Measurements from ENCODE around the gene GPR39. TPM values are rescaled to one million over a fixed set of nuclear protein-coding genes. Genes with fewer than 3 reads are reported as not detected.

The GPR39 gene
- polyA plus RNA-seq, 1 donor from 2014 or later: not detected

DNA sequence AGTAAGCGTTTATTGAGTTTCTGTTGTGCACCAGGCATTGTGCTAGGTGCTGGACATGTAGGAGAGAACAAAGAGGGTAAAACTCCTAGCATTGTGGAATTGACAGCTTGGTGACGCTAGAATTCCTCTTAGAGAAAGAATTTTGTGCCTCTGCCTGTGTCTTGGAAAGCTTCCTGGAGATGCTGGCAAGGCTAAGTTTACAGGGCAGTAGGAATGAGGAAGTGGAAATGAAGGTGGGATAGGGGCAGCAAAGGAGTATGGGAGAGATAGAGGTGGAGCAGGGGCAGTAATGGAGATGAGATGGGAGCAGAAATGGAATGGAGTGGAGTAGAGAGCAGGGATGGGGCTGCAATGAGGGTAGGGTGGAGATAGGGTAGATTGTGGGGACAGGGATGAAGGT lies 29.8 kb downstream of the GPR39 start:
- Mint-ChIP-seq H3K4me1 (no peaks in the 10 kb centered on the region), H3K36me3 (no peaks in the 10 kb centered on the region), H3K9me3 (no peaks in the 10 kb centered on the region), H3K27me3 (no peaks in the 10 kb centered on the region), H3K4me3 (no peak overlapping the region), H3K27ac (peak overlapping the region in 1 of 3 donors; percentile 3)

DNA sequence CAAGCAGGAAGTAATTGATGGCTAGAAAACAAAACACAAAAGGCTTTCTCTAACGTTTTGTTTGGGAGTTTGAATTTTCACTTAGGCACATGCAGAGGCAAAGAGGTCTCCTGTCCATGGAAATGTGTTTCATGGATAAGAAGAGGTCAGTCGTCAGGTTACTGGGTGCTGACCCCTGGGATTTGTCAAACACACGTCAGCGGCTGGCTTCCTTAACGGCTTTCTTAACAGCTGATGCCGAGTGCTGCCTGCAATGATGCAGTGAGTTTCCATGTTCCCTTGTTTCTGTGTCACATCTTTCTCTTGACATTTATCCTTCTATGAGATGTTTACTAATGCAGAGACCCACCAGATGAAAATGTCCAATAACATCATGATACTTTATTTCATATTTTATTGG lies 31.7 kb downstream of the GPR39 start:
- H3K27ac Mint-ChIP-seq: no peak overlapping the region
- peaks cover 2% of the 10 kb centered on the region for H3K36me3 Mint-ChIP-seq
- no peak overlapping the region for H3K4me3 Mint-ChIP-seq
- H3K27me3 Mint-ChIP-seq: no peaks in the 10 kb centered on the region
- H3K9me3 Mint-ChIP-seq: peaks cover 0 to 7% (median 4%) of the 10 kb centered on the region in 3 donors
- H3K4me1 Mint-ChIP-seq: no peaks in the 10 kb centered on the region

DNA sequence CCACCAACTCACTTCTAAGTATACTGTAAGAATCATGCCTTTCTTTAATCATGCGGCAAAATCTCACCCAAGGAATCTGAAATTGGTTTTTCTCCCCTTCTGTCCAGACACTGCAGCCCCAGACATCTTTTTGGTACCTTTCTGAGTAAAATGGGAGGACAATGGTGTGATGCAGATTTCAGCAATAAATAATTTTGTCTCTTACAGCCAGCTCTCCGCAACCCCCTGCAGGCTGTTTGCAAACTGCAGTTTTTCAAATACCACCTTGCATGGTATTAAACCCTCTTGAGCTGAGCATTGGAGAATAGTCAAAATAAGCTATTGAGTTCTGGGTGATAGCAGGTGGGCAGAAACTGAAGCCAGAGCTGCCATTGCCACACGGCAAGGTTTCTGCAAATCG lies 32.2 kb downstream of the GPR39 start:
- Mint-ChIP-seq H3K36me3 (peaks cover 2% of the 10 kb centered on the region), H3K4me1 (no peaks in the 10 kb centered on the region), H3K27me3 (no peaks in the 10 kb centered on the region), H3K27ac (no peak overlapping the region), H3K9me3 (peaks cover 0 to 11% (median 4%) of the 10 kb centered on the region in 3 donors), H3K4me3 (no peak overlapping the region)

DNA sequence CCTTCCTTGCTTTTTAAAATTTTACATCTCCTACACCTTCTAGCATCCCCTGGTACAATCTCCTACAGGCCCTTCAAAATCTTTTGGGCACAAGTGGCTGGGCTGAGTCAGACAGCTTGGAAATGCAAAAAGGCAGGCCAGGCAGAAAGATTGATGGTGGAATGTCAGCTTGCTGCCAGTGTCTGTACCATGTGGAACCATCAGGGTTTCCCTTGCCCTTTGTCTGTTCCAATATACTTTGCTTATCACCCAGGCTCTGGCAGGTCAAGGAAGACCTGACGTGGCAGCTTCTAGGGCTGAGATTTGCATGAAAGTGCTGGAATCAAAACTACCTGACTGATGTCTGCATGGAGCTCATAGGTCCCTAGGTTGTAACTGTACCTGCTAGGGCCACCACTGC lies 33.3 kb downstream of the GPR39 start:
- Mint-ChIP-seq H3K36me3 (peaks cover 2% of the 10 kb centered on the region), H3K4me1 (no peaks in the 10 kb centered on the region), H3K27me3 (no peaks in the 10 kb centered on the region), H3K27ac (no peak overlapping the region), H3K4me3 (no peak overlapping the region), H3K9me3 (peaks cover 3 to 19% (median 8%) of the 10 kb centered on the region in 3 donors)

DNA sequence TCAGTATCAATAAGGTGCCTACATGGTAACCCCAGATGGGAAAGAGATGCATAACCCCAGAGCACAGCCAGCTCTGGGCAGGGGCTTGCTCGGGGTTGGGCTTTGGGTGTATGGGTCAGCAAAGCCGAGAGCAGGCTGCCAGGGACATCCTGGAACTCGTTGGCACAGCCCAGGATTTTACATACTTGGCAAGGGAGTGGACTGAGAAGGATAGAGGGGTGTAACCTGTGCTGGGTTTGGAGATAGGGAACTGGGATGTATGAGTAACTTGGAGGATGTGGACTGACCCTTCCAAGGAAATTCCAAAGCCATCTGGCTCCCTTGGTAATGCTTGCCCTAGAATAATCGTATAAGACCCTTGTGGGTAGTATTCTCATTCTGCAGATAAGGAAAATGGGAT lies 44.2 kb downstream of the GPR39 start:
- Mint-ChIP-seq H3K9me3 (peaks cover 2 to 9% (median 6%) of the 10 kb centered on the region in 3 donors), H3K4me3 (no peak overlapping the region), H3K27me3 (peaks cover 2% of the 10 kb centered on the region), H3K27ac (no peak overlapping the region), H3K4me1 (no peaks in the 10 kb centered on the region), H3K36me3 (no peaks in the 10 kb centered on the region)

DNA sequence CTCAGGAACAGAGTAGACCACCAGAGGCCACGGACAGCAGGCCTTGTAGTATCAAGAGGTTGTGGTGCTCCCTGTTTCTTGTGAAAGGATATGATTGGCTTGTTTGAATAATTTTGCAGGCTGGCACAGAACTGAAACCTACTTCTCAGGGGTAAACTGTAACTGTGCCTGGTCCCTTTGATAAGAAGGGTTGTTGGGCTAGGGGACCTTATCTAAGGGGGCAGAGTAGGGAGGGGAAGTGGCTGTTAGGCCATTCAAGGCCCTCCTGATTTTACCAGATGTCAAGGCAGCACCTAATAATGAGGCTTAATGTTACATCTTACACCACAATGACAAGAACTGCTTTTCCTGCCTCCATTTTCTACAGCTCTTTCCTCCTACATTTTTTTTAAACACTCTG lies 45.6 kb downstream of the GPR39 start:
- Mint-ChIP-seq H3K36me3 (no peaks in the 10 kb centered on the region), H3K27me3 (peaks cover 2% of the 10 kb centered on the region), H3K4me3 (no peak overlapping the region), H3K9me3 (peaks cover 2 to 14% (median 9%) of the 10 kb centered on the region in 3 donors), H3K27ac (no peak overlapping the region), H3K4me1 (no peaks in the 10 kb centered on the region)

DNA sequence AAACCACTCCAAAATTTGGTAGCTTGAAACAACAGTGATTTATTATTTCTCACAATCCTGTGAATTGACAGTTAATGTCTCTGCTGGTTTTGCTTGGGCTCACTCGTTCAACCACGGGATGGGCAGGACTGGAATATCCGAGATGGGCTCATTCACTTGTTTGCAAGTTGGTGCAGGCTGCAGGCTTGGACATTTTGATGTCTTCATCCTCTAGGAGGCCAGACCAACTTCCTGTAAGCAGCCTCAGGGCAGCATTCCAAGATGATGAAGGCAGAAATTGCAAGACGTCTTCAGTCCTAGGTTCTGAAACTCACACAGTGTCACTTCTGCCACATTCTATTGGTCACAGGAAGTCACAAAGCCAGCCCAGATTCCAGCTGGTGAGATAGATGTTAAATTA lies 47.1 kb downstream of the GPR39 start:
- Mint-ChIP-seq H3K4me1 (no peaks in the 10 kb centered on the region), H3K27ac (no peak overlapping the region), H3K4me3 (no peak overlapping the region), H3K9me3 (peaks cover 2 to 15% (median 7%) of the 10 kb centered on the region in 3 donors), H3K36me3 (no peaks in the 10 kb centered on the region), H3K27me3 (peaks cover 2% of the 10 kb centered on the region)

DNA sequence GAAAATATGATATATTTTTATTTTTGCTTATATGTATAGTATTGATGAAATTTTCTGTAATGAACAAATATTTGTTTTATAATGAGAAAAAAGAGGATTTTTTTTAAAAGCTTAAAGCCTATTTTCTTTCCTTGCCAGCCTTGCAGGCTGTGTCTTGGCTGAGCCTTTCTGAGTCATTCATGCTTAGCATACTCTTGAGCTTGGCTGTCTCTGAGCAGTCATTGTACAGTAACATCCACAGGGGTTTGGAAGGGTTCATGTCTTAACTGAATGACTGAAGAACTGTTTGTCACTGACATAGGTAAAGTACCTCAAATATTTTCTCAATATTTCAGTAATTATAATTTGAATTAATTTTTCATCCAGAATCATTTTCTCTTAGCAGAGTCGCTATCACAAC lies 49.3 kb downstream of the GPR39 start:
- H3K9me3 Mint-ChIP-seq: peaks cover 0 to 11% (median 8%) of the 10 kb centered on the region in 3 donors
- no peak overlapping the region for H3K4me3 Mint-ChIP-seq
- no peak overlapping the region for H3K27ac Mint-ChIP-seq
- H3K27me3 Mint-ChIP-seq: peaks cover 2% of the 10 kb centered on the region
- no peaks in the 10 kb centered on the region for H3K36me3 Mint-ChIP-seq
- no peaks in the 10 kb centered on the region for H3K4me1 Mint-ChIP-seq

DNA sequence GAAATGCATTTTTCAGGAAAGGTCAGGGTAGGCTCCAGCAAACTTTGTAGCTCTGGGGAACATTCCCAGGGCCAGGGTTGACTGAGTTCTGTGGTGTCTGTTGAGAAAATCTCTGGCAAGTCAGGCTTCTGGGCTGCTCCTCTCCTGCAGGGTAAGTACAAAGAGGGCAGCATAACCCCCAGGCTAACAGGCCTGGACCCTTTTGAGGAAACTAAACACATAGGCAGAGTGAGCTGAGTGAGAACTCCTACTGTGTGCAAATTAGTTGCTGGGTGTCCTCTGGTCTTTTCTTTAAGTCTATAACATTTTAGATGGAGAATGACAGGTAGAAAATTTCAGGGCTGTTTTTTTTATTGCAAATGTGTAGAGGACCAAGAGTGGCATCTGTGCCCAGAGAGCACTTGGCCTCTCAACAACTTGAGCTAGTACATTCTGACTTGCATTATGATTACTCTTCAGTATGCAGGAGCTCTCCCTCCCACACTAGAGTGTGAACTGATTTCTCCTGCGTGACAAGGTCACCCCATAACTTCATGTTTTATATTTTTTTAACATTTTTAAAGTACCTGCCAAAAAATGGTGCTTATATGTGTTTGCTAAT lies 49.9 kb downstream of the GPR39 start:
- H3K4me3 Mint-ChIP-seq: no peak overlapping the region
- H3K27ac Mint-ChIP-seq: no peak overlapping the region
- H3K4me1 Mint-ChIP-seq: no peaks in the 10 kb centered on the region
- H3K9me3 Mint-ChIP-seq: peaks cover 0 to 13% (median 11%) of the 10 kb centered on the region in 3 donors
- no peaks in the 10 kb centered on the region for H3K36me3 Mint-ChIP-seq
- H3K27me3 Mint-ChIP-seq: peaks cover 2% of the 10 kb centered on the region

DNA sequence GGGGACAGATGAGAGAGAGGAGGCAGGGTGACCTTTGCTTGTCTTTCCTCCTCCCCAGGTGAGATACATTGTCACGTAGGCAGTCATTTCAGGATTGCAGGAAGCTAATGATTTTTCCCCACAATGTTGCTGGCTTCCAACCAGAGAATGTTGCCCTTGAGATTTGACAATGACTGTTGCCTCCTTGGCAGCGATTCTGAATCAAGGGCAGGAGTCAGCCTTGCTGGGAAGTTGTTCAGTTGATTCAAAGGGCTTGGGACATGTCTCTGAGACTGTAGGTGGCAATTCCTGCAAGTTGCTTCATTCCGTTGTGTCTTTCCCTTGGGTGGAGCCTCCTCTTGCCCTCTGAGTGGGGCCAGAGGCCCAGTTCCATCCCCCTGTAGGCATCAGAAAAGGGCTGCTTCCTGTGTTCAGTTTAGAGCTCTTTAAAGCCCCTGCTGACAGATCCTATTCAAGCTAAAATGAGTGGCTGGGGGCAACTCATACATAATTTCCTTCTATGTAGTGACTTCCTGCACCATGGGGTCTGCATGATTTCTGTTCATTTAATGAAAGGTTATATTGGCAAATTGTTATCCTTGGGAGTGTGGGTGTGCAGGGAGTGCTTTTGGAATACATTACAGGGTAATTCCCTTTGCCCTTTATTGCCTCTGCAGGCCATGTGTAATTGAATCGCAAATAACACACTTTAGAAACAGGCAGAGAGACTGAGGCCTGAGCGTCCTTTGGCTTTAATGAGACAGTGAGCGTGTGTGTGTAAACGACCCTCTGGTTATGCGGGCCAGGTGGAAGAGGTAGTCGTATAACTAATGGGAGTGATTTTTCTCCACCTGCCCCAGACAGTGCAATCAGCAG lies 52.4 kb downstream of the GPR39 start:
- Mint-ChIP-seq H3K9me3 (peaks cover 0 to 13% (median 11%) of the 10 kb centered on the region in 3 donors), H3K27ac (no peak overlapping the region), H3K36me3 (no peaks in the 10 kb centered on the region), H3K4me1 (no peaks in the 10 kb centered on the region), H3K27me3 (no peaks in the 10 kb centered on the region), H3K4me3 (no peak overlapping the region)

DNA sequence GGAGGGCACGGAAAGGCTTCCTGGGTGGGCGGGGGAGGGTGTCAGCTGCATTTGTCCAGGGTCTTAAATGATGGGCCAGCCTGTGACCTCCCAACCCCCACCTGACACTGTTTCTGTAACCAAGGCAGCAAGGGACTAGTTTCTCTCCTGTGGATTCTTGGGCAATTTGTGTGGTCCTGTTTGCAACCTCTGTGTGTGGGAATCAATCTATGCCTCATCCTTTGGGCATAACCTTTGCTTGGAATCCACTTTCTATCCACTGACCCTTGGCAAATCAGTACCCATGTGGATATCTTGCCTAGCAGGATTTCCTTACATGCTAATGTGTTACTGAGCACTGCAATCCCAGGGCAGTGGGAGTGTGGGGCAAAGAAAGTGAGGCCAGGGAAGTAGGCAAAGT lies 54.1 kb downstream of the GPR39 start:
- Mint-ChIP-seq H3K4me1 (no peaks in the 10 kb centered on the region), H3K27me3 (no peaks in the 10 kb centered on the region), H3K9me3 (peaks cover under 1 to 13% (median 8%) of the 10 kb centered on the region in 3 donors), H3K36me3 (no peaks in the 10 kb centered on the region), H3K4me3 (no peak overlapping the region), H3K27ac (no peak overlapping the region)

DNA sequence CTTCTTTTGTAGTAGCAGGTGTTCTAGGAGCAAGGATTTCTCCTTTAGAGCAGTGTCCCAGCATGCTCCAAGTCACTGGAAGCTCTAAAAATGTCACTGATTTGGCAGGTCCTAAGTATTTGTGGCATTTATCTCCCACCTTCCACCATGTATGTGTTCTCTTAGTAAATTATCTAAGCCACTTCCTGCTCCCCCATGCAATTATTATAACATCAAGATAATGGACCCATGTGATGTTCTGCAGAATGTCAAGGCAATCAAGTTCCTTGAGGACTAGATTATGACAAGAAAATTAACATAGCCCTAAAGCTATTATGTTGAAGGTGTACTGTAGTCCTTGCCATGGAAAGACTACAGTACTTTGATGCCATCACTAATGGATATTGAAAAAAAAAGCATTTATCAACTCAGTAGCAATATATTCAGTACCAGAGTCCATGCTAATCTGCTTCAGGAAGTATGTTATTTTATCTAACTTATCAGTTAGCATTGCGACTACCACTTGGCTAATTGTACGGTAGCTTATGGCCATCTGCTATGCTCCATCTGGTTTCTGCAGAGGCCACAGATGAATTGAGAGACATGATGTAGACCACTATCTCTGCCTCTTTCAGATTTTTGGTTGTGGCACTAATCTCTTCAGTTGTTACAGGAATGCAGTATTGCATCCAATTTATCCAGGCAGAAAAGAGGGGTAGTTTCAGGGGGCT lies 56.7 kb downstream of the GPR39 start:
- no peaks in the 10 kb centered on the region for H3K36me3 Mint-ChIP-seq
- H3K27me3 Mint-ChIP-seq: no peaks in the 10 kb centered on the region
- H3K9me3 Mint-ChIP-seq: peaks cover 4 to 12% (median 8%) of the 10 kb centered on the region in 3 donors
- no peak overlapping the region for H3K27ac Mint-ChIP-seq
- no peak overlapping the region for H3K4me3 Mint-ChIP-seq
- H3K4me1 Mint-ChIP-seq: no peaks in the 10 kb centered on the region

DNA sequence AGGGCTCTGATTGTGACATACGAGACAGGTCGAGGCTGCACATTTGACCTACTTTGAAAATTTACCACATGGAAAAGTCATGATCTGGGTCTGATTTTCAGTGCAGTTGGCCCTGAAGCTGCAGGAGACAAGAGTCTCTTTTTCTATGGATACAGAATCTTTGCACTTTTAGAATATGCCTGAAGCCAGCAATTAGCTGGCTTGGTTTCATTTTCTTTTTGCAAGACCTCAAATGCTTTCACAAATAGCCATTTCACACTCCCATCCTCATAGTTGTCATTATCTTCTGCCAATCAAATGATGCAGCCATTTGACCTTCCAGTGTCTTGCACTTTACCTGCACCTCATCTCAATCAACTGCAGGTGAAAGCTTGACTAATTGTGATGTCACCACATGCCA lies 59.0 kb downstream of the GPR39 start:
- Mint-ChIP-seq H3K4me3 (no peak overlapping the region), H3K4me1 (no peaks in the 10 kb centered on the region), H3K9me3 (peaks cover 7 to 15% (median 8%) of the 10 kb centered on the region in 3 donors), H3K36me3 (no peaks in the 10 kb centered on the region), H3K27ac (no peak overlapping the region), H3K27me3 (no peaks in the 10 kb centered on the region)

DNA sequence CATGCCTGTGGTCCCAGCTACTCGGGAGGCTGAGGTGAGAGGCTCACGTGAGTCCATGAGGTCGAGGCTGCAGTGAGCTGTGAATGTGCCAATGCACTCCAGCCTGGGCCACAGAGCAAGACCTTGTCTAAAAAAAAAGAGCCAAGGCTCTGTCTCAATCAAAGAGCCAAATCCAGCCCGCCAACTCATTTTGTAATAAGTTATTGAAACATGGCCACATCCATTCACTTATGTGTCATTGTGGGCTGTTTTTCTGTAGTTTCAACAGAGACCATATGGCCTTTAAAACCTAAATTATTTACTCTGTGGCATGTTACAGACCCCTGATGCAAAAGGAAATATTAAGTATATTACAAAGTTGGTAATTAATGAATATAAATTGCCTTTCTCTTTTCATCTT lies 60.8 kb downstream of the GPR39 start:
- no peaks in the 10 kb centered on the region for H3K36me3 Mint-ChIP-seq

DNA sequence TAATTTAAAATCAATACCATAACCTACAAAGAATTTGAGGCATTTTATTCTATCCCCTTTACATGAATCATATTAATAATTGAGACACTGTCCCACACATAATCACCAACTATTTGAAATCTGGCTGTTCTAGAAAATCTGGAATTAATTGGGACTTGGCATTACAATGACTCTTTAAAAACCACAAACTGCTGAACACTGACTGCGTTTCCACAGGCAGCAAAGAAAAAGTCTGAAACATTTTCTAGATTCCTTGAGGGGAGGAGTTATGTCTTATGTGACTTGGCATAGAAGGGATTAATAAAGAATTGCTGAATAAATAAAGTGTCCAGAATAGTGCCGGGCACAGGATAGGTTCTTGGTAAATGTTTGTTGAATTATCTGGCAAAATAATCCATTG lies 61.4 kb downstream of the GPR39 start:
- Mint-ChIP-seq H3K27ac (no peak overlapping the region), H3K27me3 (no peaks in the 10 kb centered on the region), H3K9me3 (peaks cover 7 to 8% (median 7%) of the 10 kb centered on the region in 3 donors), H3K4me1 (no peaks in the 10 kb centered on the region), H3K36me3 (no peaks in the 10 kb centered on the region), H3K4me3 (no peak overlapping the region)

More for the DNA sequence above, 60.8 kb downstream of the GPR39 start:
- Mint-ChIP-seq H3K27ac (no peak overlapping the region), H3K4me3 (no peak overlapping the region), H3K9me3 (peaks cover 7 to 8% (median 7%) of the 10 kb centered on the region in 3 donors), H3K27me3 (no peaks in the 10 kb centered on the region), H3K4me1 (no peaks in the 10 kb centered on the region)

All from IgD-negative memory B cell (primary cell).